Stimulated activated CD8-positive, alpha-beta memory T cell treated with anti-CD3 and anti-CD28 coated beads, Interleukin-4, amount 100 ng/mL, for 24 hours (primary cell): Measurements from ENCODE around the gene HACL1.
A peak's percentile ranks its signal among the peaks of the same experiment; 100 is the strongest.
"Not testable (repeated sequence)": the region's sequence is repeated elsewhere in the genome, so short reads cannot be mapped to it uniquely, and the experiment has no call there.

Experiments
- DNase-seq: peaks from one replicate; pipeline ENCODE4 v3.0.0-alpha.2; 2020; ENCODE audit warnings: low read depth

The HACL1 gene

DNA sequence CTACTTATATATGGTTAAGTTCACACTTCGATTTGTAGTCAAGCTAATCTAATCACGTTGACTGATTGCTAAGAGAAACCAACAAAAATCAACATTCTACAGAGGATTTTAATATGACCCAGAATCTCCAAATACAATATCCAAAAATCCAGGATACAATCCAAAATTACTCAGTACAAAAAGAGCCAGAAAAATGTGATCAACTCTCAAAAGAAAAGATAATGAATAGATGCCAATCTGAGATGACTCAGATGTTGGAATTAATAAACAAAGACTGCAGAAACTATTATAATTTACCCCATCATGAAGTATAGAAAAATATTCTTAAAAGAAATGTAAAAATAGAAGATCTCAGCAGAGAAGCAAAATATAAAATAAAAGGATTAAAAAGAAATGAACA is 22.3 kb downstream of the HACL1 start:
- no peak for DNase-seq

DNA sequence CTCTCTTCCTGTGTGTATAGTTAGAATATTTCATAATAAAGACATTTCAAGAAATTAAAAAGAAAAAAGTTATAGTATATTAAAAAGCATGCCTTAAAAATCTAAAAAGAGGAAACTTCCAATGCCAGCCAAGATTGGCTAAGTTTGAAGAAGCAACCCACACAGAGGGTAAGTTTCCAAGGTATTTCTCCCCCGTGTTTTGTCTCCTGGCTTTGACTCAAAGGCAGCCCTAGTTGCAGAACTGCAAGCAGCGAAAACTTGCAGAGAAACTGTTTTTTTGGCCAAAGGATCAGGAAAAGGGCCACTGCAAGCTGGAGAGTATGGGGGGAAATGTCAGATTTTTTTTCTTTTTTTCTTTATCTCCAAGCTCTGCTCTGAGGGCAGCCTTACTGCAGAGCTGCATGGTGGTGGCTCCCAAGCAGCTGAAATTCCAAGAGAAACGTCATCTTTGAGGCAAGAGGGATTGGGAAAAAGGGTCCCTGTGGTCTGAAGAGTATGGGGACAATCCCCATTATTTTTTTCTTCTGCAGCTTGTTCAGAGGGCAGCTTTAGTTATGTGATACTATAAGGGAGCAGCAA is 23.0 kb downstream of the HACL1 start:
- DNase-seq: no peak

DNA sequence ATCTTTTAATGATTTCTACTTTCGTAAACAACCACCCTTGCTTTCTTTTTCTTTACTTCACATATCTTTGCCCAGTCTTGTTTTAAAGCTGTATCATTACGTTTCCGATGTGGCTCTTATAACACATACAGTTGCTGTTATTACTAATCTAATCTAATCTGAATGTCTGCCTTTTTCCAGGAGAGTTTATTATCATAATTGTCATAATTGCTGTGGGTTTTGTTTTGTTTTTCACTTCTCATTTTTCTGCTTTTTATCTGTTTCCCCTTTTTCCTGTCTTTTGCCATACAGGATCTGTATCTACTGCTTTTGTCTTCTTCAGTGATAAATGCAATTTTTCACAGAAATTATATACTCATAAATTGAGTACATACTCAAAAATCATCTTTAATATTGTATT is 24.9 kb downstream of the HACL1 start:
- no peak for DNase-seq

DNA sequence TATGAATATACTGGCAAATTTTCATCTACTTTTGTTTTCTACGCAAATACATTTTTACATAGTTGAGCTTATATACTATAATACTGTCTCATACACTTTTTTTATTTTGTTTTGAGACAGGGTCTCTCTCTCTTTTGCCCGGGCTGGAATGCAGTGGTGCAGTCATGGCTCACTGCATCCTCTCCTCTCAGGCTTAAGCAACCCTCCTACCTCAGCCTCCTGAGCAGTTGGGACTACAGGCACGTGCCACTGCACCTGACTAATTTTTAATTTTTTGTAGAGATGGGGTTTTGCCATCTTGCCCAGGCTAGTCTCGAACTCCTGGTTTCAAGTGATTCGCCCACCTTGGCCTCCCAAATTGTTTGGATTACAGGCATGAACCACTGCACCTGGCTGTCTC is 25.9 kb downstream of the HACL1 start:
- DNase-seq: no peak

DNA sequence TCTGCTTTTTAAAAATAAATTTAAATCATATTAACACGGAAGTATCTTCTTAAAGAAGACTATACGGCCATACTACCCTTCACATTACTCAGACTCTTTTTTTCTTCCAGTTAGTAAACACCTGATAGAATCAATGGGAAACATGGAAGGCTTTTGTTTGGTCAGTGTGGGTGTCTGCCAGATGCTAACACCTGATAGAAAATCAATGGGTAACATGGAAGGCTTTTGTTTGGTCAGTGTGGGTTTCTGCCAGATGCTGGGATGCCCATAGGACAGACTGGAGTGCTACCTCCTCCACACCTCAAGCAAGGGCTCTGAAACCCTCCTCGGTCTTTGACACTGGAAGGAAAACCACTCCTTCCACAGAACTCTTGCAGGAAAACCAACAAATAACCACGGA is 29.2 kb downstream of the HACL1 start:
- no peak for DNase-seq

DNA sequence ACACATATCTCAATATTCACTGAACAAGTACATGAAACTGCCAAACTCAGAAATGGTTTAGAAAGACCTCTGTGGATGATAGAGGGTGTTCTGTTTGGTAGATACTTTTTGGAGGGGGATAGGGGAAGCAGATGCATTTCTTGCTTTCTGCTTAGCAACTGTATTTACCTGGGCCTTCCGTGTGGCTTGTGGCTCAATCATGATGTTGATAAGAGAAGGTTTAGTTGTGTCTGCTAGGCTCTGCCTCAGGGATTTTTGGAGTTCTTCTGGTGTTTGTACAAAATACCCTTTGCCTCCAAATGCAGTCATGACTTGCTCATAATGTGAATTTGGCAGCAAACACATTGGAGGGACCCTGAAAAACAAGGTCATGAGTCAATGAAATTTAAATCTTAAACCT is 38.2 kb downstream of the HACL1 start:
- DNase-seq: no peak

DNA sequence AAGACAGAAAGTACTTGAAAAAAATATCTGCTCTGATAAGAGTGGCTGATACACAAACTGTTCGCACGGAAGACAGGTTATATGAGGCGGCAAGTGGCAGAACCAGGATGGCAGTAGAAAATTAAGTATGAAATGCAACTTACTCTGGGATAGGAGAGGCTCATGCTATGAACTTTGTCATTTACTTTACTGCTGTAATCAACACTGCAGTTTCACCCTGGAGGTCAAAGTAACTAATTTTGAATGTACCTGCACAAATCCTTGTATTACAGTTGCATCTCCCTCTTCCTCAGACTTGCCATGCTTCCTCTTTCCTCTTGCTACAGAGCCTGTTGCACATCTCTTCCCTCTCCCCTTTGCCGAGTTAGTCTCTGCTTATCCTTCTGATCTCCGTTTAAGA is 38.8 kb downstream of the HACL1 start:
- no peak for DNase-seq

DNA sequence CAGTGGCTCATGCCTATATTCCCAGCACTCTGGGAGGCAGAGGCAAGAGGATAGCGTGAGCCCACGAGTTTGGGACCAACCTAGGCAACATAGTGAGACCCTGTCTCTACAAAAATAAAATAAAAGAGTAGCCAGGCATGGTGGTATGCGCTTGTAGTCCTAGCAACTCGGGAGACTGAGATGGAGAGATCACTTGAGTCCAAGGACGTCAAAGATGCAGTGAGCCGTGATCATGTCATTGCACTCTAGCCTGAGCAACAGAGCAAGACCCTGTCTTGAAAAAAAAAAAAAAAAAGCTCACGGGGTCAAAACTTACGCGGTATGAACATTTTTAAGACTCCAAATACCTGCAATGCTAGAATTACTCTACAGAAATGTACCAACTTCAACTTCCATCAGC is 42.8 kb downstream of the HACL1 start:
- no peak for DNase-seq

DNA sequence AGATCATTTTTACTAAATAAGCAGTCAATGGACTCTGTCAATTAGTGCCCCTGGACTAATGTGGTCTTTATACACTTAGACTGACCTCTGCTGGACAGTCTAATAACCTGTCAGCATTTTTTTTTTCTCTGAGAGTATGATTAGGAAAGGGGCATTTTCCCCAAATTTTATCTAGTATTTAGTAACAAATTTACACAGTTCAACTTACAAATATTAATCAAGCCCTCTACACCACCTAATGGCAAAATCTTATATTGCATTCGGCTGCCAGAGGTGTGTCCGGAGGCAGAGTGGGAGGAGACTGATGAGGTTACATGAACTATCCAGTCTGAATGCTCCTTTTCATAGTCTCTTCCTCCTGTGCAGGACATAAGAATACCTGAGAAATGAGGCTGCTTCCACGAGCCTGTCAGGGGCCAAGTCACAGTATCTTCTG is 43.8 kb downstream of the HACL1 start:
- peak; percentile 30 for DNase-seq

DNA sequence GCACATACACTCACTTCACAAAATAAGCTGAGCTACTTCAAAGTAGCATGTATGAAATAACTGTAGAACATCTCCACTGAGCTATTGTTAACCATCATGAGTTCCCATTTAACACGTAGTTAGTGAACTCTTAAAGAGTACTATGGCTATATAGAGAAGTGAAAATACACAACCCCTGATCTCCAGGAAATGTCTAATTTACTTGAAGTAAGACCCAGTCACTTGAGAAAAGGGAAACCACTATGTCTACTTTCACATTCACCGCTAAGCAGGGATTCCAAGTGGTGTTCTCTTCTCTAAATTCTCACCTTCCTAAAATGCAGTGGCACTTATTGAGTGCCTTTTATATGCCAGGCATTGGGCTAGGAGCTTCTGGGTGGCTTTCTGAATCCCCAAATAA is 44.9 kb downstream of the HACL1 start:
- no peak for DNase-seq

DNA sequence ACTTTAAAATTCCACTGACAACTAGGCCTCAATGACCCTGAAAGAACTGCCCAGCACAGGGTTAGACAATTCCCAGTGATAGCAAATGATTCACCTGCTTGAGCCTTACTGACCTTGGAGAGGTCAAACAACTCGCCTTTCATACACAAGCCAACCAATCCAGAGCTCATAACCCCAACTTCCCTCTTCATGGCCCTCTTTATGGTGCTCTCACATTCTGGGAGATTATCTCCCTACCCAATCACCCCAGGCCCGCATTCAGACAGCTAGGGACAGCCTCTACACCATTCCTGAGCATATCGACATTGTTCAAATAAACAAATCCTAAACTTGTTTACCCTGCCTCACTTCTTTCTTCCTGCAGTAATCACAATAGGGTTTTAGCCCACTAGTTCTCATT is 47.6 kb downstream of the HACL1 start:
- no peak for DNase-seq

DNA sequence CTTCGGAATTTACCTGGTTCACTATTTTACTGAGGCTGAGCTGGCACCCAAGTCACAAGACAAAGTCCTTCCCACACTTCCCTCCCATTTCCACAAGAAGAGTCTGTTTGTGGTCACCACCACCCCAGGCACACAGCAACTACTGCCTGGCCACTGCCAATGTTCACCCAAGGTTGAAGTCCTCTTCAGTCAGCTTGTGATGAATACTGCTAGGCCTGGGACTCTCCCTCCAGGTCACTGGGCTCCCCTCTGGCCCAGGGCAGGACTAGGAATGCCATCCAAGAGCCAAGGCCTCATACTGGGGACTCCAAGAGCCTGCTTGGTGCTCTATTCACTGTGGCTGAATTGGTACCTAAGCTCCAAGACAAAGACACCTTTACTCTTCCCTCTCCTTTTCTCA is 49.5 kb downstream of the HACL1 start:
- no peak for DNase-seq

DNA sequence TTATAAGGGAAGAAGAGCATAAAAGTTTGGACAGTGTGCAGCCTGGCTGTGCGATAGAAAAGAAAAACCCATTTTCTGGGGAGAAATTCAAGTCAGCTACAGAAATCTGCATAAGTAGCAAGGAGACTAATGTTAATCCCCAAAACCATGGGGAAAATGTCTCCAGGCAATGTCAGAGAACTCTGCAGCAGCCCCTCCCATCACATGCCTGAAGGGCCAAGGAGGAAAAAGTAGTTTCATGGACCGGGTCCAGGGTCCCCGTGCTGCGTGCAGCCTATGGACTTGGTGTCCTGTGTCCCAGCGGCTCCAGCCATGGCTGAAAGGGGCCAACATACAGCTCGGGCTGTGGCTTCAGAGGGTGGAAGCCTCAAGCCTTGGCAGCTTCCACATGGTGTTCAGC is 51.5 kb downstream of the HACL1 start:
- DNase-seq: no peak

DNA sequence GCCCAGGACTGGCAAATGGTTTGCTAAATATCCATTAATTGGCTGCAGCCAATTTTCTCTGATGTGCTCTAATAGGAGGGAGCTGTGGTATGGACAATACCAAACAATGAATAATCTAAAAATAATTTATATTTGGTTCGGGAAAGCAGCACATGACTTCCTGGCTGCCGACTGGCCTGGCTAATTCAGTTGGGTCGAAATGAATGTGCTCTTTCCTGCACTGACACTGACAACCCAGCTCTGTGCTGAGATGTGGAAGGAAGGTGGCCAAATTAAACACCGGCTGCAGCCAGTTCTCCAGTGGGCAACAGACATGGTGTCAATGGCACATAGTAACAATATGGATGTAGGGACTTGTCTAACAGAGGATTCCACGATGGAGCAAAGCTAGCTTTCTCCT is 58.8 kb downstream of the HACL1 start:
- DNase-seq: no peak

DNA sequence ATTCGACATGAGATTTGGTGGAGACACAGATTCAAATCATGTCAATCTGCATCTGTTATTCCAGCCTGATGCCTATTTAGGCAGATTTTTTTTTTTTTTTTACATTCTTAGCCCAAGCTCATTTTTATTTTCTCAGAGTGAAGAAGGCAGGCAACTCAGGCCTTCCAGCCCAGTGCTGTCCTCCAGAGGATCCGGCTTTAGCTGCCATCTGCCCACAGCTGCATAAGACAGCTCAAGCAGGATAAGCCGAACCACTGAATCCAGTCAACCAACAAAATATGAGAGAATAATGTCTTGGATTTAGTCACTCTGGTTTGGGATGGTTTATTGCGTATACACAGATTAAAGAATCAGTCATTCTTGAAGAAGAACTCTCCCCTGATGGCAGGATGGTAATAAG is 60.0 kb downstream of the HACL1 start:
- no peak for DNase-seq

DNA sequence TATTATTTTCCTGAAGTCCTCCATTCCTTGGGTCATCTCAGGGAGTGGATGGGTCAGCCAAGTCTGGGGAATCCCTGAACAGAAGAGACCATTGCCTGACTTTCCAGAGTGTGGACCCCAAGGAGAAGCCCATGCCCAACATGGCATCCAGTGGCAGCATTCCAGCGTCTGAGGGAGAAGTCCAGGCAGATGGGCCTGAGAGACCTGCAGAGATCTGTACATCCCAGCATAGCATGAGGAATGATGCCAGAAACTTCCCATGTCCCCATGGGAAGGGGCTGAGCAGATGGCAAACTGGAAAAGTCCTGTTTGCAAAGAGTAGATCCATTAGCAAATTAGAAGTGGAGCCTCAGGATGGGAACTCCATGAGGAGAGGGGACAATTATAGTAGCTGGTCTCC is 62.3 kb downstream of the HACL1 start:
- no peak for DNase-seq

DNA sequence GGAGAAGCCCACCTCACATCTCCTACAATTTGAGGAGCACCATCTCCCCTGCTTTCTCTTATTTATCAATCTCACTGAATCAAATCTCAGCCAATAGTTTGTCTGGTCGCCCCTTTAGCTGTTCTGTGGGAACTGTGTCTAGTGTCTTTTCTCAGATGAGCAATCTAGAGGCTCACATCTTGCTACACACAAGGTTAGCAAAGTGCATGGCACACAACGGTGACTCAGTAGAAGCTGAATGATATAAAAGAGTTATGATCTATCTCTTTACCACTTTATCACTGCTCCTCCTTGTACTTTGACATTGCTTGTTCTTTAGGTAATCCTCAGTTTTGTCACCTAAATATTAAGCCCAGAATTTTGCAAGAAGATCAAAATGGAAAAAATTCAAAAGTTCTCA is 63.0 kb downstream of the HACL1 start:
- no peak for DNase-seq

DNA sequence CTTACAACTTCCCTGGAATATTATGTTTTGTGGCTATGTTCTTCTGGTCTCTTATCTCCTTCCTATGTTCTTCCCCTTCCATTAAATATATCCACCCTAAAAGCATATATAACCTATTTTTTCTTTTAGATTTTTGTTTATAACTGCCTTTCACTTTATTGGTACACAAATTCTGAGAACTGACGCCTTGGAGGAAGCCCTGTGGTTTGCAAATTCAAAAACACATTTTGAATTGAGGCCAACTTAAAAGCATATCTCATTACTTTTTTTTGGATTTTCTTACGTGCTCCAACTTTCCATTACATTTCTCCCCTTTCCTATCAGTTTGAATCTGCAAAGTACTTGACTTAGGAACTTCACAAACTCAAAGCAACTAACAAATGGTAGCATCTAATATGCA is 64.5 kb downstream of the HACL1 start:
- DNase-seq: no peak

DNA sequence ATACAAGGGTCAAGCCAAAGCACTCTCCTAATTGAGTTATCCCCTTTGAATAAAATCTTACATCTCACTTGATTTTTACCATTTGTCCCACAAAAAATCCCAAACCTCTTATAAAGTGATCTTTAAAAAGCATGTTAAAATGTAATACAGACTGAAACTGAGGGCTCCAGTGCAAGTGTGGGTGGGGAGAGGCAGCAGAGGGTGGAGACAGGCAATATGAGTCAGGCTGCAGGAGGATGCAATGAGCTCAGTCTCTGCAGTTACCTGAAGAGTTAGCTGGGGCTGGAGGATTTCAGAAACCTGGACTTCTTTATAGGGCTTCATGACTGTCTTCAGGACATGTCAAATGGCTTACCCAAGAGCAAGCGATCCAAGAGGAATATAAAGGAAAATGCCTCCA is 65.6 kb downstream of the HACL1 start:
- peak; percentile 19 for DNase-seq

DNA sequence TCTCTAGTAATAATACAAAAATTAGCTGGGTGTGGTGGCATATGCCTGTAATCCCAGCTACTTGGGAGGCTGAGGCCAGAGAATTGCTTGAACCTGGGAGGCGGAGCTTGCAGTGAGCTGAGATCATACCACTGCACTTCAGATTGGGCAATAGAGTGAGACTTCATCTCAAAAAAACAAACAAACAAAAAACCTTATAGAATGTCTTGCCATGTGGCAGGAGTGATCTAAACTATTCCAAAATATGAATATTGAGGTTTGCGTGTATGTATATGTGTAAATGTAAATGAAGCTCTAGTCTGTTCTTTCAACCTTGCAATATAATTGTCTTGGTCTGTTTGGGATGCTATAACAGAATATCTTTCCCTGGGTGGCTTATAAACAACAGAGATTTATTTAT is 68.8 kb downstream of the HACL1 start:
- DNase-seq: not testable (repeated sequence)

DNA sequence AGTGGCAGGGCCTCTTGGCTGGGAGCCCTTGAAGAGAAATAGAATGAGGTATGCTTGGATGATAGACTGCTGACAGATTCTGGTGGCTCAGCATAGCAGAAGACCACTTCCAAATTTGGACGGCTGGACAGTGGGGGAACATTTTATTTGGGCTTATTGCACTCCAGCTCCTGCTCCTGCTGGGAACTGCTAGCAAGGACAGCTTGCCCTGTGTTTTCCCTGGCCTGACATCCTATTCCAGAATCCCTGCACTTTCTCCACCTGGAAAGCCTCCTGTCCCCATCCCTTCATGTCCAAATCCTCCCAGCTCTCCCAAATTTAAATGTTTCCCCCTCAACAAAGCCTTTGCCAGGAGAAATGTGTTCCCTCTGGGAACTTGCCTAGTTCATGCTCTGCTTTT is 70.0 kb downstream of the HACL1 start:
- no peak for DNase-seq

DNA sequence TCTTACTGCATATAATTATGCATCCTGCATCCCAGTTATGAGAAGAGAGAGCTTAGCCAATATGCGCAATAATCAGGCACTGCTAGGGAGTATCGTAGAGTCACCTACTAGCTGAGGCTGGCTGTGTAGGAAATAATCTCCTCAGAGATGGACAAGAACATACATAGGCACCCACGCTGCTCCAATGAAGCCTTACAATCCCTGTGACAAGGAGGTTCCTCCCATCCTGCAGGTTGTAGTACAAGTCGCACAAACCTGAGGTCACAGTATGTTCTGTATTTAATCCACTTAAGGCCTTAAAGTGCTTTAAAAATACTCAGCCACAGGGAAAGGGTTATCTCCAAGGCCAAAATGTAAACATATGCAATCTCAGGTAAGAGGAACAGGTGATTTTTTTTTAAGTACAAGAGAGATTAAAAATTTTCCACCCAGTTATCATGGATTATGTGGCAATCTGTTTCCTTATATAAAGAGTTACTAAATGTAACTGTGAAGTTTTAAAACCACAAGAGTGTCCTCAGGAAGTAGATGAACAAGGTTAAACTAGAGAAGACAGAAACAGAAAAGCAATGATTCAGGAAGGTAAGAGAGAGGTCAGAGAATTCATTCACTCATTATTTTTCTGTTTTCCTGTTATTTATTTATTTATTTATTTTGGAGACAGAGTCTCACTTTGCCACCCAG is 72.4 kb downstream of the HACL1 start:
- no peak for DNase-seq

DNA sequence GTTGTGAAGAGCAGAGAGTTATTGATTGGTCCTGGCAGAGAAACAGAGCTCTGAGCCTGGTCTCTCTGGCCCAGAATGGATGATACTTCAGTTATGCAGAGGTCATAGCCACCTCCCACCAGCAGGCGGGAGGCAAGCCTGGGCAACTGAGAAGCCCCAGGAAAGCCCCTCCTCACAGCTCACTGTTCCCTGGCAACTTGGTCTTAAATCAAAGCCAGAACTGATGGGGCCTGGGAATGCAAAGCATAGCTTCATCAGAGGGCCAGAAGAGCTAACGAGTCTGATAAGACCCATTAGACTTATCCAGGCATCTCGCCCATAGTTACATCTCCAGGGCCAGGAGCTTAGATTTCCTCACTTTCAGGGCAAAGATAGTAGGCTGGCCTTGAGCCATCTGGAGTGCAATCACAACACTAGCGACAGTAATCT is 74.3 kb downstream of the HACL1 start:
- no peak for DNase-seq

DNA sequence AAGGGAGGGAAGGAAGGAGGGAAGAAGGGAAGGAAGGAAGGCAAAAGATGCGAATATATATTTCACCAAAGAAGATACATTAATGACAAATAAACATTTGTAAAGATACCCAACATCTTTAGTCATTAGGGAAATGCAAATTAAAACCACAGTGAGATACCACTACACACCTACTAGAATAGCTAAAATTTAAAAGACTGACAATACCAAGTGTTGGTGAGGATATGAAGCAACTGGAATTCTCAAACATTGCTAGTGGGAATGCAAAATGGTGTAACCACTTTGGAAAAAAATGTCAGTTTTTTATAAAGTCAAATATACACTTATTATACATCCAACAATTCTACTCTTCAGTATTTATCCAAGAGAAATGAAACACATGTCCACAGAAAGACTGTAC is 75.6 kb downstream of the HACL1 start:
- no peak for DNase-seq
